GM21526 (cell line): ENCODE measurements around the gene MED8.
"Not testable (repeated sequence)": the region's sequence is repeated elsewhere in the genome, so short reads cannot be mapped to it uniquely, and the experiment has no call there.

Experiments
- ATAC-seq: cut with Tn5 transposase; IDR thresholded peaks from one replicate; pipeline ENCODE4 v1.9.1; 2021; ENCODE audit warnings: moderate library complexity; ENCODE audit not compliant: unreplicated experiment, low FRiP score

Gene MED8

GRCh38 chr1:43422995-43423671 is 33.5 kb upstream of the MED8 start:
- ATAC-seq, result no peak

GRCh38 chr1:43421976-43422750 is 32.6 kb upstream of the MED8 start:
- no peak for ATAC-seq

GRCh38 chr1:43421396-43421795 is 31.8 kb upstream of the MED8 start:
- ATAC-seq, result no peak

- no peak for ATAC-seq
Observed at GRCh38 chr1:43420874-43421273, 31.3 kb upstream of the MED8 start.

- ATAC-seq, result no peak
Observed at GRCh38 chr1:43419627-43420425, 30.2 kb upstream of the MED8 start.

- no peak for ATAC-seq
Observed at GRCh38 chr1:43418858-43419257, 29.3 kb upstream of the MED8 start.

- ATAC-seq, result no peak
Observed at GRCh38 chr1:43415901-43416300, 26.3 kb upstream of the MED8 start.

GRCh38 chr1:43414634-43415223 is 25.1 kb upstream of the MED8 start:
- no peak for ATAC-seq

- ATAC-seq, result not testable (repeated sequence)
Observed at GRCh38 chr1:43413426-43413825, 23.8 kb upstream of the MED8 start.

GRCh38 chr1:43410571-43410970 is 21.0 kb upstream of the MED8 start:
- no peak for ATAC-seq

GRCh38 chr1:43405876-43406234 is 16.3 kb upstream of the MED8 start:
- no peak for ATAC-seq

GRCh38 chr1:43405219-43405875 is 15.7 kb upstream of the MED8 start:
- no peak for ATAC-seq

GRCh38 chr1:43404353-43404752 is 14.8 kb upstream of the MED8 start:
- ATAC-seq, result no peak

- no peak for ATAC-seq
Observed at GRCh38 chr1:43402089-43402865, 12.7 kb upstream of the MED8 start.

GRCh38 chr1:43400441-43400840 is 10.8 kb upstream of the MED8 start:
- ATAC-seq, result not testable (repeated sequence)

- ATAC-seq, result no peak
Observed at GRCh38 chr1:43398227-43398626, 8.6 kb upstream of the MED8 start.

GRCh38 chr1:43396059-43396458 is 6.5 kb upstream of the MED8 start:
- ATAC-seq, result no peak

- ATAC-seq, result no peak
Observed at GRCh38 chr1:43395523-43395922, 5.9 kb upstream of the MED8 start.

GRCh38 chr1:43392702-43393101 is 3.1 kb upstream of the MED8 start:
- ATAC-seq, result no peak

- no peak for ATAC-seq
Observed at GRCh38 chr1:43388613-43389012, 987 bp downstream of the MED8 start.
